ENCODE data around the gene PRRC2B. TPM values are rescaled to one million over a fixed set of nuclear protein-coding genes. Genes with fewer than 3 reads are reported as not detected.
A peak's percentile ranks its signal among the peaks of the same experiment; 100 is the strongest.

The PRRC2B gene
- total RNA-seq, 4 donors from 2014 or later, result 80.7 to 126 (median 100) TPM

DNA sequence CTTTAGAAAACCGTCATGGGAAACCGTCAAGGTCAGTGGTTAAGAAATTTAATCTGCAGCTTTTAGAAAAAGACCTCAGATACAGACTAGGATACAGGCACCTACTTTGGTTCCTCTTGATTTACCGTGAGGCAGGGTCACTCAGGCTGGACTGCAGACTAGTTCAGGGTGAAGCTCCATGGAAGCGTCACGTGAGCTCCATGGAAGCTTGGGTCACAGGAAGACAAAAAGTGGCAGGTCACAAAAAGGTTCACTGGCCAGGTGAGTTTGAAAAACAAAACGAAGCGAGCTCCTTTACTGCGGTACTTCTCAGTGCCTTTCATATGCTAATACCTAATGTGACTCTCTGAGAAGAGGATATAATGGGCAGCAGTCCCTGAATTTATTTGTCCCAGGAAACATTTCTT lies 43.0 kb downstream of the PRRC2B start:
- TF ChIP-seq, protein P1, sequence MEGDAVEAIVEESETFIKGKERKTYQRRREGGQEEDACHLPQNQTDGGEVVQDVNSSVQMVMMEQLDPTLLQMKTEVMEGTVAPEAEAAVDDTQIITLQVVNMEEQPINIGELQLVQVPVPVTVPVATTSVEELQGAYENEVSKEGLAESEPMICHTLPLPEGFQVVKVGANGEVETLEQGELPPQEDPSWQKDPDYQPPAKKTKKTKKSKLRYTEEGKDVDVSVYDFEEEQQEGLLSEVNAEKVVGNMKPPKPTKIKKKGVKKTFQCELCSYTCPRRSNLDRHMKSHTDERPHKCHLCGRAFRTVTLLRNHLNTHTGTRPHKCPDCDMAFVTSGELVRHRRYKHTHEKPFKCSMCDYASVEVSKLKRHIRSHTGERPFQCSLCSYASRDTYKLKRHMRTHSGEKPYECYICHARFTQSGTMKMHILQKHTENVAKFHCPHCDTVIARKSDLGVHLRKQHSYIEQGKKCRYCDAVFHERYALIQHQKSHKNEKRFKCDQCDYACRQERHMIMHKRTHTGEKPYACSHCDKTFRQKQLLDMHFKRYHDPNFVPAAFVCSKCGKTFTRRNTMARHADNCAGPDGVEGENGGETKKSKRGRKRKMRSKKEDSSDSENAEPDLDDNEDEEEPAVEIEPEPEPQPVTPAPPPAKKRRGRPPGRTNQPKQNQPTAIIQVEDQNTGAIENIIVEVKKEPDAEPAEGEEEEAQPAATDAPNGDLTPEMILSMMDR (IDR thresholded peaks at IDR 0.05), result no peak
- DNase-seq (ENCODE audit: low spot score), result no peak

DNA sequence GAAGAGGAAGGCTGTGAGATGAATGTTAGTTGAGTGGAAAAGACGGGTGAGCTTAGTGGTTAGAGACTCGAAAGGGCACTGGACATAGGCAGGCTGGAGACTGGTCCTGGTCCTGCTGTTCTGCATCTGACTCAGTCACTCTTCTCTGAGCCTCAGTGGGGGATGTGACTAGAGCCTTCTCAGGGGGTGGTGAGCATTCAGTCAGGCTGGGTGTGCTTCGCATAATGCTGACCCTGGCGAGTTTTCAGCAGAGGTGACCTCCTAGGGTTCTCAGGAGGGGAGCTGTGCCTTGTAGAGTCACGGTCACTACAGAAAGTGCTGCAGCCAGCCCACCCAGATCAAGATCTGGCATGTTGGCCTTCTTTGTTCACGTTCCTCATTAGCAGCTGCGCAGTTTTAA lies 44.3 kb downstream of the PRRC2B start:
- ATAC-seq (ENCODE audit: low FRiP score) (no peak), DNase-seq (ENCODE audit: low spot score) (peak; percentile 10)
- TF ChIP-seq, protein P1 (IDR thresholded peaks at IDR 0.05), result no peak

More for the DNA sequence above, 43.0 kb downstream of the PRRC2B start:
- no peak for ATAC-seq (ENCODE audit: low FRiP score)

DNA sequence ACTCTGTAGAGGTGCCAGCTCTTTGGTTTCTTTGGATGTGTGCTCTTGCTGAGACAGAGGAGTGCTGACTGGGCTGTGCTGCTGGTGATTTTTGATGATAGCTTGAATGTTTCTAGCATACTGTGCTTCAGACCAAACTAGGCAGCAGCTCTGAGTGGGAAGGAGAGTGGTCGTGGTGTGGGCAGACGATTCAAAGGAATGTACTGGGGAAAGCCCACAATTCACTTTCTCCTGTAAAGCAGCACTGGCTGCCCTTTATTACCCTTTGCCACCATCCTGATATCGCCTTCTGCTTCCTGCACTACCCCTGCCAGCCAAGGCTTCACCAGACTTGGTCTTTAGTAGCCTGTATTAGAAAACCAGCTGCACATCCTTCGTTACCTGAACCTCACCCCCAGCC lies 45.3 kb downstream of the PRRC2B start:
- DNase-seq (ENCODE audit: low spot score) (peak; percentile 1), ATAC-seq (ENCODE audit: low FRiP score) (no peak)
- TF ChIP-seq, protein P1 (IDR thresholded peaks at IDR 0.05), result no peak

DNA sequence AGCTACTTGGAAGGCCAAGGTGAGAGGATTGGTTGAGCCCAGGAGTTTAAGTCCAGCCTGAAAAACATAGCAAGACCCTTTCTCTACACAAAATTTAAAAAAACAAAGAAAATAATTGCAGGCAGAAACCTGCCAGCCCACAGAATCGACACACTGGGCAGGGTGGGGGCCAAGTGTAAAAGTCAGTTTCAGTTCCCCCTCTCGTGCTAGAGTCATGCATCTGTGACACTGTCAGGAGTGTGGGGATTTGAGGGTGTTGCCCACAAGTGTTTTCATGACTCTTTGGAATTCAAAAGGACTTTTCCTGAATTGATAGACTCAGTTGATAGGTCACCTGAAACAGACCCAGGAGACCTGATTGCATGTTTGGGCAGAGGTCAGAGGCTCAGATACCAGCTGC lies 47.6 kb downstream of the PRRC2B start:
- no peak for ATAC-seq (ENCODE audit: low FRiP score)
- DNase-seq (ENCODE audit: low spot score), result no peak
- TF ChIP-seq, protein P1 (IDR thresholded peaks at IDR 0.05), result no peak

DNA sequence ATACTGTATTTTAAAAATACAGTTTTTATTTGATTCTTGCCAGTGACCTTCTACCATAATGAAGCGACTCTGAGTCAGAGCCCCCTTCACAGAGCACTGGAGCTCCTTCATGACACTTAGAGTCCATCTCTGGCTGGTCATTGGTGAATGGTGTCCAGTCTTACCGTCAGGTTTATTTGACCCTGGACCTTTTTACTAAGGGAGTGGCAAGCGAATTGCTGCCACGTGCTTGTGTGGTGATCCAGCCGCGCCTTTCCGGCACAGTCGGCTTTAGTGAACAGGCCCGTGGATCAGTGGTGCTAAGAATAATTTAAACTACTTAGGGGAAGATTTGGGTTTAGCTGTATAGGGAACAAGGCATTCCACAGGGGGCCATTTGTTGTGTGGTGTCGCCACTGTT lies 48.5 kb downstream of the PRRC2B start:
- TF ChIP-seq, protein P1 (IDR thresholded peaks at IDR 0.05), result no peak
- DNase-seq (ENCODE audit: low spot score), result no peak
- ATAC-seq (ENCODE audit: low FRiP score), result no peak

DNA sequence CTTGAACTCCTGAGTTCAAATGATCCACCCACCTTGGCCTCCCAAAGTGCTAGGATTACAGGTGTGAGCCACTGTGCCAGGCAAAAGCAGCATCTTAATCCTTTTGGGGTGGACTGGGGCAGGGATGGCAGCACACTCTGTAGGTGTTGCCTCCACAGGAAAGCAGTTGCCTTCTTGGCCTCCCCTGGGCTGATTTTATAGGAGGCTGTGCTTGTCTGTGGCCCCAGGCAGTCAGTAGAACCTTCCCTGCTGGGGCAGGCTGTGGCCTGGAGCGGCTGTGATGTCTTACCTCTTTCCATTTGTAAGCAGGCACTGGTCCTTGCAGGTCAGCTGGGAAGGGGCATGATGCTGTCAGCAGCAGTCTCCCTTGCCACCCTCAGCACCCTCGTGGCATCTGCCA lies 49.8 kb downstream of the PRRC2B start:
- no peak for ATAC-seq (ENCODE audit: low FRiP score)
- no peak for DNase-seq (ENCODE audit: low spot score)
- TF ChIP-seq, protein P1 (IDR thresholded peaks at IDR 0.05), result no peak

DNA sequence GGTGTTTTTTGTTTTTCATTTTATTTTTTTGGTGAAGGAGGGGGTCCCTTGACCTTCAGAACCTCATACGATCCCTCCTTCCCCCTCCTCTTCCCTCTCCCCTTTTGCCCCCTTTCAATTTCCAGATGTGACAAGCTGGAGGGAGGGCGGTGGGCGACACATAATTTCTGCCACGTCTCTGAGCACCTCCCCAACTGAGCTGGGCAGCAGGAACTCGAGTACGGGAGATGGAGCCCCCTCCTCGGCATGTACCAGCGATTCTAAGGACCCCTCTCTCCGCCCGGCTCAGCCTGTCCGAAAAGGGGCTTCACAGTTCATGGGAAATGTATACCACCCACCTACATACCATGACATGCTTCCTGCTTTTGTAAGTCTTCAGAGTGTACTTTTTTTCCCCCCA lies 52.4 kb downstream of the PRRC2B start:
- DNase-seq (ENCODE audit: low spot score), result no peak
- no peak for ATAC-seq (ENCODE audit: low FRiP score)
- TF ChIP-seq, protein P1 (IDR thresholded peaks at IDR 0.05), result no peak

Data from omental fat pad (tissue), 4 donors.